ENCODE measurements around the gene CEP55.

Gene CEP55

GRCh38 chr10:93496322-93497041, at the start of gene CEP55:
TSS of gene CEP55 (plus strand) at chr10:93496612. CDS start at chr10:93500052, 3,440 bp downstream.
- intact Hi-C loops (cut with DNase I) = no loop called here
- DNase-seq = peak; percentile 83 to 97 (median 95)

- DNase-seq = no peak
- intact Hi-C loops (cut with DNase I) = no loop called here
Observed at GRCh38 chr10:93447019-93447418, 49.4 kb upstream of the CEP55 start.

GRCh38 chr10:93447970-93448369, 48.4 kb upstream of the CEP55 start:
- DNase-seq = no peak
- intact Hi-C loops (cut with DNase I) = no loop called here

- DNase-seq = no peak
- intact Hi-C loops (cut with DNase I) = no loop called here
Observed at GRCh38 chr10:93451244-93451947, 45.0 kb upstream of the CEP55 start.

- DNase-seq = no peak
- intact Hi-C loops (cut with DNase I) = no loop called here
Observed at GRCh38 chr10:93452143-93452542, 44.3 kb upstream of the CEP55 start.

- DNase-seq = no peak
- intact Hi-C loops (cut with DNase I) = no loop called here
Observed at GRCh38 chr10:93454146-93454545, 42.3 kb upstream of the CEP55 start.

GRCh38 chr10:93454736-93455135, 41.7 kb upstream of the CEP55 start:
- intact Hi-C loops (cut with DNase I) = no loop called here
- DNase-seq = no peak

- DNase-seq = no peak
- intact Hi-C loops (cut with DNase I) = no loop called here
Observed at GRCh38 chr10:93456480-93456879, 39.9 kb upstream of the CEP55 start.

GRCh38 chr10:93457511-93457910, 38.9 kb upstream of the CEP55 start:
- DNase-seq = no peak
- intact Hi-C loops (cut with DNase I) = no loop called here

- no peak for DNase-seq
- intact Hi-C loops (cut with DNase I) = no loop called here
Observed at GRCh38 chr10:93458821-93459257, 37.6 kb upstream of the CEP55 start.

GRCh38 chr10:93459466-93459865, 36.9 kb upstream of the CEP55 start:
- DNase-seq = no peak
- intact Hi-C loops (cut with DNase I) = no loop called here

GRCh38 chr10:93461109-93461806, 35.2 kb upstream of the CEP55 start:
- intact Hi-C loops (cut with DNase I) = no loop called here
- DNase-seq = no peak

- intact Hi-C loops (cut with DNase I) = no loop called here
- no peak for DNase-seq
Observed at GRCh38 chr10:93461807-93462178, 34.6 kb upstream of the CEP55 start.

- intact Hi-C loops (cut with DNase I) = no loop called here
Observed at GRCh38 chr10:93462371-93462770, 34.0 kb upstream of the CEP55 start.

GRCh38 chr10:93462881-93463280, 33.5 kb upstream of the CEP55 start:
- intact Hi-C loops (cut with DNase I) = no loop called here
- no peak for DNase-seq

More at GRCh38 chr10:93462371-93462770, 34.0 kb upstream of the CEP55 start:
- DNase-seq = no peak

- intact Hi-C loops (cut with DNase I) = no loop called here
- peak in 3 of 42 donors; percentile 17 to 27 (median 22) for DNase-seq
Observed at GRCh38 chr10:93463723-93464476, 32.5 kb upstream of the CEP55 start.

GRCh38 chr10:93464776-93465388, 31.5 kb upstream of the CEP55 start:
- intact Hi-C loops (cut with DNase I) = no loop called here
- no peak for DNase-seq

- intact Hi-C loops (cut with DNase I) = no loop called here
- DNase-seq = peak in 23 of 42 donors; percentile 3 to 51 (median 23)
Observed at GRCh38 chr10:93465806-93466675, 30.4 kb upstream of the CEP55 start.
